Uterus (tissue), 4 donors: Measurements from ENCODE around the gene IFNAR2. TPM values are rescaled to one million over a fixed set of nuclear protein-coding genes. Genes with fewer than 3 reads are reported as not detected.

Source experiments
- DNase-seq, 2 donors: peaks; one replicate each; pipeline ENCODE4 v3.0.0-alpha.2; 2019 to 2020
- H3K27ac ChIP-seq, 2 donors: fragments of 200-600 bp; sonication (generic); 1 replicate in 1 of 2; 2 replicates in 1 of 2; pipeline ENCODE4 v1.5.1; 2016 to 2018
- H3K27me3 ChIP-seq, 2 donors: fragments of 200-600 bp; sonication (generic); one replicate each; pipeline ENCODE4 v1.5.1; 2018 to 2019; ENCODE audit warnings: control low read depth in 1 of 2
- H3K36me3 ChIP-seq, 2 donors: fragments of 200-600 bp; sonication (generic); one replicate each; pipeline ENCODE4 v1.5.1; 2019; ENCODE audit warnings: control low read depth in 1 of 2
- H3K4me1 ChIP-seq, 2 donors: fragments of 200-600 bp; sonication (generic); one replicate each; pipeline ENCODE4 v1.5.1; 2018 to 2019; ENCODE audit warnings: control low read depth in 1 of 2
- H3K4me3 ChIP-seq, 2 donors: fragments of 200-600 bp; sonication (generic); 1 replicate in 1 of 2; 2 replicates in 1 of 2; pipeline ENCODE4 v1.5.1; 2018 to 2019; ENCODE audit warnings: mild to moderate bottlenecking in 1 of 2
- H3K9me3 ChIP-seq, 2 donors: fragments of 200-600 bp; sonication (generic); one replicate each; pipeline ENCODE4 v1.5.1; 2019; ENCODE audit warnings: control low read depth in 1 of 2
- POLR2A ChIP-seq, 2 donors: fragments of 450-650 bp; IDR thresholded peaks; one replicate each; pipeline ENCODE4 v1.6.1; 2016; ENCODE audit warnings: antibody characterized with exemption in 2 of 2, mild to moderate bottlenecking in 1 of 2, moderate library complexity in 1 of 2
- intact Hi-C: fragments of 100-400 bp; cut with DNase I; formaldehyde crosslinking; loops from one replicate; pipeline ENCODE4 v1.15.1; 2023; ENCODE audit warnings: low total_unique reads
- total RNA-seq, 4 donors: library from RNA; depleted of rRNA in 3 of 4; stranded (reverse); fragments of >200 nt in 3 of 4; gene quantifications; one replicate each; pipeline versions ENCODE4 v1.1.0 to v1.2.4, GENCODE V29; 2014 to 2023
- TF ChIP-seq, protein P1 (sequence below), 4 experiments: fragments of 200-600 bp in 2 of 4; fragments of 450-650 bp in 2 of 4; sonication (generic) in 2 of 4; IDR thresholded peaks; one replicate each; pipeline ENCODE4 v1.5.1; 2016 to 2019; ENCODE audit warnings: antibody characterized with exemption in 4 of 4, mild to moderate bottlenecking in 2 of 4, moderate library complexity in 1 of 4
- donor health status: DM: yes; HTN: yes; CAD: no.

IFNAR2 gene
- total RNA-seq, 4 donors from 2014 or later: 2.4 to 38.4 (median 24.4) TPM

DNA sequence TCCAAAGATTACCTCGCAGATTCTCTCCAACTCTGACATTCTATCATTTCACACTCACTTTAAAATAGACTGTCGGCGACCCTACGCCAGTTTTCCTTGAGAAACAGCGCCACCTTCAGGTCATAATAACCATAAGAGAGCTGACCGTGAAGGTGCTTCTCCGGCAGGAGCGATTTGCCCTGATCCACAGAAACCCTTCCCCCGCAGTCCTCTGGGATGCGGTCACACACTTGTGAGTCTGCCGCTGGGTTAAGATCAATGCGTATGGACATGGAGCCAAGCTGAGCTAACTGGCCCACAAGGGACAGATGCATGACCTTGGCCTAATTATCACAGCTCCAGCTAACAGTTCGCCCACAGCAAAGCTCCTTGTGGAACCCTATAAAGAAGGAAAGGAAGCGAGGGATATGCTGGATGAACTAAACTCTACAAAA, 32.8 kb upstream of the IFNAR2 start:
- no peaks in the 10 kb centered on the region for H3K4me1 ChIP-seq
- no peaks in the 10 kb centered on the region for H3K36me3 ChIP-seq
- DNase-seq: peak; percentile 51 to 66
- TF ChIP-seq POLR2A (IDR thresholded peaks at IDR 0.05): no peak
- TF ChIP-seq, protein P1, sequence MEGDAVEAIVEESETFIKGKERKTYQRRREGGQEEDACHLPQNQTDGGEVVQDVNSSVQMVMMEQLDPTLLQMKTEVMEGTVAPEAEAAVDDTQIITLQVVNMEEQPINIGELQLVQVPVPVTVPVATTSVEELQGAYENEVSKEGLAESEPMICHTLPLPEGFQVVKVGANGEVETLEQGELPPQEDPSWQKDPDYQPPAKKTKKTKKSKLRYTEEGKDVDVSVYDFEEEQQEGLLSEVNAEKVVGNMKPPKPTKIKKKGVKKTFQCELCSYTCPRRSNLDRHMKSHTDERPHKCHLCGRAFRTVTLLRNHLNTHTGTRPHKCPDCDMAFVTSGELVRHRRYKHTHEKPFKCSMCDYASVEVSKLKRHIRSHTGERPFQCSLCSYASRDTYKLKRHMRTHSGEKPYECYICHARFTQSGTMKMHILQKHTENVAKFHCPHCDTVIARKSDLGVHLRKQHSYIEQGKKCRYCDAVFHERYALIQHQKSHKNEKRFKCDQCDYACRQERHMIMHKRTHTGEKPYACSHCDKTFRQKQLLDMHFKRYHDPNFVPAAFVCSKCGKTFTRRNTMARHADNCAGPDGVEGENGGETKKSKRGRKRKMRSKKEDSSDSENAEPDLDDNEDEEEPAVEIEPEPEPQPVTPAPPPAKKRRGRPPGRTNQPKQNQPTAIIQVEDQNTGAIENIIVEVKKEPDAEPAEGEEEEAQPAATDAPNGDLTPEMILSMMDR (IDR thresholded peaks at IDR 0.05): peak; percentile 61 to 69 (median 69)
- intact Hi-C loops: no loop called here
- H3K9me3 ChIP-seq: no peaks in the 10 kb centered on the region
- H3K27me3 ChIP-seq: no peaks in the 10 kb centered on the region
- no peak overlapping the region for H3K4me3 ChIP-seq
- peak overlapping the region in 1 of 2 donors; percentile 40 for H3K27ac ChIP-seq

DNA sequence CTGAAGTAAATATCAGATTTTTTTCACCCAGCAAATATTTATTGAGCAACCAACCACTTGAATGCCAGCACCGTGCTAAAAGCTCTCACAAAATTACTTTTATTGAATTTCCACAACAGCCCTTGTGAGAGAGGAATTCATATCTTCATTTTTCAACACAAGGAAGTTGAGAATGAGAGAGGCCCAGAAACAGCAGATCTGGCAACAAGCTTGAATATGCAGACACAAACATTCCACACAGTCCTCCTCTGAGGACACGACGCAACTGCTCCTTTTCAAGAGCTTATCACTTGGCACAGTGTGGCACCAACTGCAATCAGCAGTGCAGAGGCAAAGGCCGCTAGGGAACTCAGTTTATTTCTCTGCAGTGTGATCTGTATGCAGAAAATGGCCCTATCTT, 32.2 kb upstream of the IFNAR2 start:
- H3K9me3 ChIP-seq: no peaks in the 10 kb centered on the region
- intact Hi-C loops: no loop called here
- H3K4me3 ChIP-seq: no peak overlapping the region
- no peaks in the 10 kb centered on the region for H3K4me1 ChIP-seq
- H3K36me3 ChIP-seq: no peaks in the 10 kb centered on the region
- H3K27me3 ChIP-seq: no peaks in the 10 kb centered on the region
- no peak overlapping the region for H3K27ac ChIP-seq
- no peak for DNase-seq
- TF ChIP-seq, protein P1 (IDR thresholded peaks at IDR 0.05): no peak
- TF ChIP-seq POLR2A (IDR thresholded peaks at IDR 0.05): no peak

DNA sequence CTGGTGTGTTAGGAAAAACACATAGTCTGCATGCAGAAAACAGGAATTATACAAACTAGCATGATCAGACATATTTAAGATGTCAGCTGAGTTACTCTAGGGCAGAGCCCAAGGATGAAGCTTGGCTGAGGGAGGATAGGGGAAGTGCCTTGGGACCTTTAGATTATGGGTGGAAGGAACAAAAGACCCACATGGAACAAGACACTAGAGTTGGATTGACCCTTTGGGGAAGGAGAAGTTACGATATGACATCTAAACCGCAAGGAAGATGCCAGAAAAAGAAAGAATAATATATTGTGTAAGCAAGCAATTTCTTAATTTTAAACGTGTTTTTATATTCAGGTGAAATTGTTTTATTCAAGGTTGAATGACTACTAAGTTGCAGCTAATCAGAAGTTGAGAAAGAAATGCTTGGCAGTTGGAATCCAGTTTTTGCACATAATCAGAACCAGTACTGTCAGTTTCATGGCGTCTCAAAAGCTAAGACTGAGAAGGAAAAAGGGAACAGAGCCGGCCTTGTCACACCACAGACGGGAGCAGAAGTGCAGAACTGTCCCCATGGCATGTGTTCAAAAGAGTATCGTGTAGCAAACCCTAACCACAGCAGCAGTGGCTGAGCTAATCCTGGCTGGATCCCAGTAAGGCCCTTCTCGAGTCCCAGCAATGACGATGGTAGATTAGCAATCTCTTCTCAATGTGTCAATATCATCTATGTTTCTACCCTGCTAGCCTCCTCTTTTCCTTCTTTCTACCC, 31.2 kb upstream of the IFNAR2 start:
- intact Hi-C loops: no loop called here

DNA sequence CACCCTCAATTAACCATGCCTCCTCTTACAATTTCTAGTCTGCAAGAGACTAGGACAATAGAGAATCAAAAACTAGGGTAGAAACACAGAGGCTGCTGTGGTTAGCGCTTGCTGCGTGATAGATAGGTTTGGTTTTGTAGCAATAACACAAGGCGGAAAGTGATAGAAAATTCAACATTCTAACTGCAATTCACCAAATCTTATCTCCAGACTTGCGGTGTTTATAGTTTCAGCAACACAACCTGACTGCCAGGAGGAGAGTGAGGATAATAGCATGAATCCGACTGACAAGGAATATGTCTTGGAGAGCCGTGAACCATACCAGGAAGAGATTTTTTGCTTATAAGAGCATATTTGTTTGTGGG, 30.7 kb upstream of the IFNAR2 start:
- H3K36me3 ChIP-seq: no peaks in the 10 kb centered on the region
- no peak overlapping the region for H3K27ac ChIP-seq
- H3K4me3 ChIP-seq: no peak overlapping the region
- no peaks in the 10 kb centered on the region for H3K27me3 ChIP-seq
- TF ChIP-seq, protein P1 (IDR thresholded peaks at IDR 0.05): no peak
- no peak for TF ChIP-seq POLR2A (IDR thresholded peaks at IDR 0.05)
- intact Hi-C loops: no loop called here
- peaks cover 0 to 5% of the 10 kb centered on the region in 2 donors for H3K4me1 ChIP-seq
- DNase-seq: no peak
- H3K9me3 ChIP-seq: no peaks in the 10 kb centered on the region

More for the DNA sequence above, 31.2 kb upstream of the IFNAR2 start:
- Histone ChIP-seq H3K4me1 (peaks cover 0 to 4% of the 10 kb centered on the region in 2 donors), H3K4me3 (no peak overlapping the region), H3K36me3 (no peaks in the 10 kb centered on the region), H3K9me3 (no peaks in the 10 kb centered on the region), H3K27ac (no peak overlapping the region), H3K27me3 (no peaks in the 10 kb centered on the region)
- no peak for DNase-seq
- TF ChIP-seq, protein P1 (IDR thresholded peaks at IDR 0.05): no peak
- no peak for TF ChIP-seq POLR2A (IDR thresholded peaks at IDR 0.05)

DNA sequence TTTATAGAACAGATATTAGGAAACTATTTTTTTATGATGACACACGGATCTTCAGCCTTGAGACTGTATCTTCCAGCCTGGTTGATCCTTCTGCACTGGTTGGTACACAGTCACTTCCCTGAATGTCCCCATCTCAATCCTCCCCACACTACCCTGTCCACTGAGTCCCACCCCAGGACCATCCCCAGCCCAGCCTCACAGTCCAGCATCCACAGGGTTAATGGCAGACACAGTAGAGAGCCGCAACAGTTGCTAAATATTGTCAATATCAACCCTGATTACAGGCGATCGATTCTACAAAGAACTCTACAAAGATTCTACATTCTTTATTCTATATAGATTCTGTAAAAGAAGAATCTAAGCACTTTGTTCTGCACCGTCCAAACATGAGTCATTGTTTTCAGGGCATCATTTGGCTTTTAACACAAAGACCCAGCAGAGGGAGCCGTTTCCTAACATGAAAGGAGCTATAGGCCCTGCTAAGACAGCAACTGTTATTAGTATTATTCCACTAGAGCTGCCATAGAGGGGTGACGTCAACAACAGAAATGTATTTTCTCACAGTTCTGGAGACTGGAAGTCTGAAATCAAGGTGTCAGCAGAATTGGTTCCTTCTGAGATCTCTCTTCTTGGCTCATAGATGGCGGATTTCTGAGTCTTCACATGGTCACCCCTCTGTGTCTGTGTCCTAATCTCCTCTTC, 30.1 kb upstream of the IFNAR2 start:
- intact Hi-C loops: no loop called here
- Histone ChIP-seq H3K27ac (no peak overlapping the region), H3K36me3 (no peaks in the 10 kb centered on the region), H3K4me1 (peaks cover 0 to 5% of the 10 kb centered on the region in 2 donors), H3K27me3 (no peaks in the 10 kb centered on the region), H3K4me3 (no peak overlapping the region), H3K9me3 (no peaks in the 10 kb centered on the region)
- DNase-seq: peak; percentile 73 to 90
- TF ChIP-seq, protein P1 (IDR thresholded peaks at IDR 0.05): peak; percentile 82 to 93 (median 84)
- no peak for TF ChIP-seq POLR2A (IDR thresholded peaks at IDR 0.05)
